GM21515 (cell line): ENCODE results near the gene AUTS2.
A peak's percentile ranks its signal among the peaks of the same experiment; 100 is the strongest.

Experiments
- ATAC-seq: cut with Tn5 transposase; IDR thresholded peaks from one replicate; pipeline ENCODE4 v1.9.1; 2021; ENCODE audit not compliant: unreplicated experiment

AUTS2 gene

GRCh38 chr7:70657571-70657970 lies 1059.3 kb downstream of the AUTS2 start:
- ATAC-seq: no peak

- no peak for ATAC-seq
Observed at GRCh38 chr7:70657989-70658632, 1059.8 kb downstream of the AUTS2 start.

- ATAC-seq: no peak
Observed at GRCh38 chr7:70659263-70659662, 1061.0 kb downstream of the AUTS2 start.

- ATAC-seq: no peak
Observed at GRCh38 chr7:70660154-70660818, 1062.0 kb downstream of the AUTS2 start.

GRCh38 chr7:70660819-70661191 lies 1062.5 kb downstream of the AUTS2 start:
- ATAC-seq: no peak

DNA sequence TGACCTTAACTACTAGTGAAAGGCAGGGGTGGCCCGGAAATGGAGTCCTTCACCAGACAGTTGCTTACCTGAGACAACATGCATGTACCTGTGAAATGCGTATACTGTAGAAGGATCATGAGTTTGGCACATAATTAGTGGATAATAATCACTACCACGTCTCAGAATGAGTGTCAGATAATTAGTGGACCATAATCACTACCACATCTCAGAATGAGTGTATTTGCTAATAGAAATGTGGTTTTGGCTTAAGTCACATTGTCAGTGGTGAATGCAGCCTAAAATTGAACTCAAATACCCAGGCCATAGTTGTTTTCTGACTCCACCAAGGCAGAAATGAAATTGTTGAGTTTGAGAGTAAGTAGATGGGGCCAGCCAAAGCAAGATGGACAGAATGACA lies 1065.4 kb downstream of the AUTS2 start:
- no peak for ATAC-seq

GRCh38 chr7:70665997-70666396 lies 1067.7 kb downstream of the AUTS2 start:
- ATAC-seq: no peak

DNA sequence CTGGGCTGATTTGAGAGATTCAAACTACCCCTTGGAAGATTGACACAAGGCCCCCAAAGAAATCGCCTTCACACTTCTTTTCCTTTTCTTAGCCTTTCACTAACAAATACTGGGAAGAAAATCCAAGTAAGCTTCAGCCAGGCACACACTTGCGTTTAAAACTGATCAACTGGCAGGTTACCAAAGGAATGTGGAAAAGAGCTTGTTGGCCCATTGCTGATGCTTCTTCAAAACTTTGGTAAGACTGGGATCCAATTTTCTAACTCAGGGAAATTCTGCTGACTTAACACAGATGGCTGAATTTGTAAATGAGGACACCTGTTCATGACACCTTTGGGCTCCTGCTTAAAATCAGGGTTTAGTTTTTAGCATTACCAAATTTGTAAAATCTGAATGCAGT lies 1069.1 kb downstream of the AUTS2 start:
- ATAC-seq: no peak

DNA sequence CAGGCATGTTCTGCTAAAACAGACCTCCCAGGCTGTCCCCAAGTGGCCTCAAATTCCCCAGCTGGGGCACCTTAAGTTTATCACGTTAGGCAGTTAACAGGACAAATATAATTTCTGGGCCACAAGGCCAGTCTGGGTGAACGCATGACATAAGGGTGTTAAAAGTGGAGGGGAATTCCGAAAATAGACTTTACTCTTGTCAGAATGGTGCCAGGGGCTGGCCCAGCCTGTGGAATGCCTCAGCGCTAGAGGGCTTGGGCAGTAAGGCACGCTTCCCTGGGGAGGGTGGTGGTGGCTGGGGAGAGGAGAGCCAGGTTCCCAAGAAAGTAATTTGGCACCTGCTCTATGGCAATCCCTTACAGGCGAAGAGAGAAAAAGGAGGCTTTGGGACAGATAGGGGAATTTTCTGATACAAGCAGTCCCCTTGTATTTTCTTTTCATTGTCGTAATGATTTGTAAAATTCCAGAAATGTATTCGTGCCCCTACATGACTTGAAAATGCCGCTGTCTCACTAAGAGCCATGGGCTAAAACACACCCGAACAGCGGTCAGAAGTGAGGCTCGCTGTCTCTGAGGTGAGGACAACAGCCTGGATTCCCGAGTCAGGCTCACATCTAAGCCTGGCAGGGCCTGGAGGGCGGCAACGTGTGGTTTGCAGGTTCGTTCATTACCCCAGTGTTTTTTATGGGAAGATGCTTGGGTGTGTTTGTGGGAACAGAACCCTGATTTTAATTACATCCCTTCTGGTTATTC lies 1070.5 kb downstream of the AUTS2 start:
- no peak for ATAC-seq

- no peak for ATAC-seq
Observed at GRCh38 chr7:70669854-70670253, 1071.6 kb downstream of the AUTS2 start.

- no peak for ATAC-seq
Observed at GRCh38 chr7:70670288-70670687, 1072.0 kb downstream of the AUTS2 start.

- no peak for ATAC-seq
Observed at GRCh38 chr7:70673778-70674570, 1075.7 kb downstream of the AUTS2 start.

GRCh38 chr7:70674571-70675010 lies 1076.3 kb downstream of the AUTS2 start:
- no peak for ATAC-seq

DNA sequence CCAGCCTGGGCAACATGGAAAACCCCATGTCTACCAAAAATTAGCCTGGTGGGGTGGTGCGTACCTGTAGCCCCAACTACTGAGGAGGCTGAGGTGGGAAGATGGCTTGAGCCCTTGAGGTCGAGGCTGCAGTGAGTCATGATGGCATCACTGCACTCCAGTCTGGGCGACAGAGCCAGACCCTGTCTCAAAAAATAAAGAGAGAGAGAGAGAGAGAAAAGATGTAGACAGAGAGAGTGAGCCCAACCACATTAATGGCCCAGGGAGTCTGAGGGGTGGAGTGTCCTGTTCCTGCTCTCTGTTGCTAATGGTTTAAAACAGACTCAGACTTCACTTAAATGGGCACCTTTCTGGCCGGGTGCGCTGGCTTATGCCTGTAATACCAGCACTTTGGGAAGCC lies 1078.0 kb downstream of the AUTS2 start:
- ATAC-seq: no peak

DNA sequence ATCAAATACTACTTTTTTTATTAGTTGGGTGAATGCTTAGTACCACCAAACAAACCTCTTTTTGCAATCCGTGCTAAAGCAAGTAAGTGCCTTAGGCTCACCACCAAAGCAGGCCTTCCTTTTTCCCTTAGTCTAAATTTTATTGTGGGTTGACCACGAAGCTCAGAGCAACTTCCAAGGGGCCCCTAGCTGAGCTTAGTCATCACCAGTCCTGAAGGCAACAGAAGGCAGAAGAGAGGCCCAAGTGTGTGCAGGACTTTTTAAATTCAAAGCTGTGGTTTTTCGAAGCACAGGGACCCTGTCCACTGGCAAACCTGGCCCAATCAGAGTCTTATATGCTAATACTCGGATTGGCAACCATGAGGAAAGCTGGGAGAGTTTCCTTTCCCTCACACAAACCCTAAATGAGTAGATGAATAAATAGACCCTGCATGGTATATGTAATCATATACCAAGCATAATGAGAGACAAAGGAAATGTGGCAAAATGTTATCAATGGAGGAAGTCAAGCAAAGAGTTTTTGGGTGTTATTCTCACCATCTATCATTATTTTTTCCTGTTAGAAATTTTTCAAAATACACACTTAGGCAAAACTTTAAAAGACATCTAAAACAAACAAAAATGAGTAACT lies 1080.5 kb downstream of the AUTS2 start:
- no peak for ATAC-seq

- ATAC-seq: peak; percentile 57
Observed at GRCh38 chr7:70679661-70680060, 1081.4 kb downstream of the AUTS2 start.

DNA sequence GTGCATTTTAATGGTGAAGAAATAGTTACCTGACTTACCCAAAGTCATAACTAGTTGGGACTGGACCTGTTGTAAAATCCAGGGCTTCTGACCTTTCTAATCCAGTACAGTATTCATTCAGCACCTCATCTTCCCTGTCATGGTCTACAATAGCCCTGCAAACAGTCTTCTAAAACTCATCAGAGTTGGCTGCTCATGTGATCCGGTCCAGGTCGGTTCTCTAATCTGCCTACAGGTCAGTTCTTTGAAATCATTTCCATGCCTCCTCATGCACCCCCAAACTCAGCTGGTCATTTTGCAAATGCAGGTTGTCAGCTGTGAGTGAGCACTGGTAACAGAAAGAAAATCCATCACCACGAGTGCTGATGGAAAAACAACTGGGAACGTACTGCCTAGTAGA lies 1082.0 kb downstream of the AUTS2 start:
- ATAC-seq: no peak

- ATAC-seq: no peak
Observed at GRCh38 chr7:70680743-70681468, 1082.6 kb downstream of the AUTS2 start.

DNA sequence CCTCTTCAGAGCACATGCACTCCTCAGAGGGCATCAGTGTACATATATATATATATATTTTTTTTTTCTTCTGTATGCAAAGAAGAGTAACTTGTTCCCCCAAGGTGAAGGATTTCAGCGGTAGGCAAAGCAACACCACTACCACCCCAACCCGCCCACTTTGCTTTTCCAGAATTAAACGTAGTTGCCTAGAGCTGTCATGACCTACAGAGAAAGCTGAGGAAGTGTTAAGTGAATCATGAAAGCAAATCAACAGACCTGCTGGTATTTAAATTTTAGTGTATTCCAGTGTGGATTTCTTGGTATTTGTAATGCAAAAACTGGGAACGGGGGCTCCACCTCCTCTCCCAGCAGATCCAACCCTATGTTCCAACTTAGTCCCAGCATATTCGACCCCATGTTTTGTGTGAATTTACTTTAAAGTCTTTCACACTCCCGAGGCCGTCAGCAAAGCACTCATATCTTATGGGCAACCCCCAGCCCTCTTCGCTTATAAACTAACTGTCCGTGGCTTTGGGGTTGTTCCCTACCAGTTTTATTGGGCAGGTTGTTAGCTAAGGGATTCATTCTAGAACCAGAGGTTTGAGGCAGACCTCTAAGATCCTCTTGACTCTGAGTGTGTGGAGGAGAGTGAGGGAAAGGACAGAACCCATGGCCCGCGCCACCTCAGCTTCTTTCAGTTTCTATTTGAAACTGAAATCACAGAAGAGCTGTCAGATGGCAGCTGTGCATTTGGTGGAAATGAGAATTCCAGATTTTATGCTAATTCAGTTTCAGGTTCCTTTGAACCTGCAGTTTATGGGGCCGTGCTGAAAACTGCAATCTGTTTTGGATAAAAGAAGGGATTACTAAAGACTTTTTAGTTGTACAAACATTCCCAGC lies 1083.4 kb downstream of the AUTS2 start:
- ATAC-seq: peak; percentile 82
